Naive thymus-derived CD8-positive, alpha-beta T cell (primary cell): ENCODE results near the gene RPS29. TPM values are rescaled to one million over a fixed set of nuclear protein-coding genes. Genes with fewer than 3 reads are reported as not detected.

Source experiments
- ATAC-seq, 2 donors: fragments of 150-1000 bp; cut with Tn5 transposase in 1 of 2; sonication (Bioruptor Pico), chemical (Tn5 transposase) in 1 of 2; 1 replicate in 1 of 2; 2 replicates in 1 of 2; pipeline ENCODE4 v1.10.0; 2021; ENCODE audit warnings: mild to moderate bottlenecking in 2 of 2, moderate library complexity in 2 of 2
- POLR2A ChIA-PET: fragments of 350-600 bp; sonication (Branson Sonifier 250); formaldehyde crosslinking; loops from one replicate; lab custom pipeline; 2021; ENCODE audit warnings: antibody characterized with exemption; lab: Charles Lee
- DNase-seq, 10 donors: peaks; one replicate each; pipeline versions ENCODE4 v3.0.0 to v3.0.0-alpha.2; 2020 to 2022
- H3K27ac Mint-ChIP-seq, 10 donors: one replicate each; pipeline ENCODE4 v1.8.0; 2020 to 2022; ENCODE audit warnings: mild to moderate bottlenecking in 10 of 10, mixed read lengths in 10 of 10, moderate library complexity in 4 of 10, inconsistent platforms in 1 of 10
- H3K27me3 Mint-ChIP-seq, 5 donors: one replicate each; pipeline ENCODE4 v1.8.0; 2021 to 2022; ENCODE audit warnings: mixed read lengths in 5 of 5
- H3K36me3 Mint-ChIP-seq, 3 donors: one replicate each; pipeline ENCODE4 v1.8.0; 2020 to 2022; ENCODE audit warnings: mixed read lengths in 3 of 3, mild to moderate bottlenecking in 2 of 3, inconsistent platforms in 1 of 3
- H3K4me1 Mint-ChIP-seq, 4 donors: one replicate each; pipeline ENCODE4 v1.8.0; 2021 to 2022; ENCODE audit warnings: mixed read lengths in 4 of 4
- H3K4me3 Mint-ChIP-seq, 10 donors: one replicate each; pipeline ENCODE4 v1.8.0; 2020 to 2022; ENCODE audit warnings: mild to moderate bottlenecking in 10 of 10, mixed read lengths in 10 of 10, moderate library complexity in 6 of 10, inconsistent platforms in 1 of 10
- H3K9me3 Mint-ChIP-seq, 9 donors: one replicate each; pipeline ENCODE4 v1.8.0; 2020 to 2022; ENCODE audit warnings: mixed read lengths in 9 of 9, mild to moderate bottlenecking in 3 of 9, inconsistent platforms in 1 of 9, moderate library complexity in 1 of 9
- polyA plus RNA-seq, 3 donors: library from polyadenylated mRNA; unstranded; fragments of 300-500 nt; fragmentation: Illumina TruSeq; gene quantifications; one replicate each; pipeline ENCODE4 v1.2.3, GENCODE V29; 2021
- total RNA-seq, 8 experiments: library from RNA in 2 of 8; stranded (reverse) in 2 of 8; gene quantifications; one replicate each; pipeline ENCODE4 v1.2.3 and lab custom pipeline; 2021 to 2026

Gene RPS29
- total and polyA plus RNA-seq, 5 experiments from 2014 or later: 2,453 to 13,490 (median 11,853) TPM

- POLR2A ChIA-PET: no interaction called here
- Mint-ChIP-seq H3K9me3 (peaks cover 0 to 21% (median 3%) of the 10 kb centered on the region in 9 donors), H3K27ac (no peak overlapping the region), H3K4me3 (no peak overlapping the region), H3K4me1 (no peaks in the 10 kb centered on the region), H3K36me3 (peaks cover 3 to 11% (median 8%) of the 10 kb centered on the region in 3 donors), H3K27me3 (peaks cover 0 to 3% (median 0%) of the 10 kb centered on the region in 5 donors)
- no peak for ATAC-seq
- DNase-seq: no peak
Measured at GRCh38 chr14:49545071-49545470, 41.1 kb downstream of the RPS29 start.

- POLR2A ChIA-PET: no interaction called here
- Mint-ChIP-seq H3K9me3 (peaks cover 0 to 21% (median 3%) of the 10 kb centered on the region in 9 donors), H3K27ac (no peak overlapping the region), H3K4me1 (no peaks in the 10 kb centered on the region), H3K27me3 (no peaks in the 10 kb centered on the region), H3K36me3 (peaks cover 3 to 11% (median 8%) of the 10 kb centered on the region in 3 donors), H3K4me3 (no peak overlapping the region)
- no peak for DNase-seq
- no peak for ATAC-seq
Measured at GRCh38 chr14:49541049-49541448, 45.1 kb downstream of the RPS29 start.

- H3K9me3 Mint-ChIP-seq: peaks cover 0 to 21% (median 3%) of the 10 kb centered on the region in 9 donors
Measured at GRCh38 chr14:49538852-49539251, 47.3 kb downstream of the RPS29 start.

More at GRCh38 chr14:49538852-49539251, 47.3 kb downstream of the RPS29 start:
- POLR2A ChIA-PET: no interaction called here
- DNase-seq: no peak
- H3K27ac Mint-ChIP-seq: no peak overlapping the region
- no peak for ATAC-seq
- no peak overlapping the region for H3K4me3 Mint-ChIP-seq
- H3K36me3 Mint-ChIP-seq: peaks cover 3 to 11% (median 11%) of the 10 kb centered on the region in 3 donors
- H3K4me1 Mint-ChIP-seq: no peaks in the 10 kb centered on the region
- H3K27me3 Mint-ChIP-seq: no peaks in the 10 kb centered on the region

Other genes starting within 250 kb of the RPS29 start
- 10 to 100 TPM; 12.1 to 12.9 TPM for gene LRR1, start 12.6 kb upstream of the RPS29 start, total RNA-seq
- gene LRR1, start 12.6 kb upstream of the RPS29 start, polyA plus RNA-seq: 10 to 100 TPM in 1 of 3 donors, 1 to 10 TPM in 2; 8.5 to 10.4 (median 8.9) TPM
- 100 to 1,000 TPM; 259 to 268 TPM for gene RPL36AL, start 34.2 kb upstream of the RPS29 start, total RNA-seq
- 100 to 1,000 TPM; 489 to 628 (median 623) TPM for gene RPL36AL, start 34.2 kb upstream of the RPS29 start, polyA plus RNA-seq
- gene MGAT2, start 34.4 kb upstream of the RPS29 start, total RNA-seq: 10 to 100 TPM; 24.9 to 26.9 TPM
- gene MGAT2, start 34.4 kb upstream of the RPS29 start, polyA plus RNA-seq: 10 to 100 TPM; 15.8 to 25.9 (median 19.8) TPM
- gene DNAAF2, start 48.9 kb upstream of the RPS29 start, total RNA-seq: 1 to 10 TPM; 6.9 TPM
- 10 to 100 TPM; 10.1 to 16.7 (median 12.3) TPM for gene DNAAF2, start 48.9 kb upstream of the RPS29 start, polyA plus RNA-seq
- 1 to 10 TPM; 1.9 to 2.0 TPM for gene POLE2, start 101.8 kb upstream of the RPS29 start, total RNA-seq
- gene POLE2, start 101.8 kb upstream of the RPS29 start, polyA plus RNA-seq: 1 to 10 TPM; 1.3 to 3.2 (median 1.6) TPM
- 10 to 100 TPM; 18.2 to 19.3 TPM for gene KLHDC1, start 106.7 kb upstream of the RPS29 start, total RNA-seq
- gene KLHDC1, start 106.7 kb upstream of the RPS29 start, polyA plus RNA-seq: 1 to 10 TPM; 2.6 to 9.0 (median 3.2) TPM
- 10 to 100 TPM; 93.3 to 96.6 TPM for gene KLHDC2, start 181.8 kb upstream of the RPS29 start, total RNA-seq
- gene KLHDC2, start 181.8 kb upstream of the RPS29 start, polyA plus RNA-seq: 10 to 100 TPM; 72.5 to 77.4 (median 75.5) TPM